Kidney (tissue), 14 donors: ENCODE data around the gene UBE3B. TPM values are rescaled to one million over a fixed set of nuclear protein-coding genes. Genes with fewer than 3 reads are reported as not detected.

ENCODE experiments used
- DNase-seq, 5 donors: peaks; one replicate each; pipeline ENCODE4 v3.0.0-alpha.2; 2013 to 2020
- FAIRE-seq: peaks from 2 replicates; lab custom pipeline; 2012; peaks lifted over from hg19 to GRCh38; lab: Jason Lieb, UNC
- H3K27ac ChIP-seq, 2 donors: one replicate each; pipeline ENCODE4 v1.7.0; 2013; ENCODE audit warnings: low read depth in 2 of 2, low read length in 2 of 2, inconsistent platforms in 1 of 2
- H3K27me3 ChIP-seq: one replicate; pipeline ENCODE4 v1.7.1; 2013; ENCODE audit warnings: low read length, inconsistent platforms; ENCODE audit not compliant: control insufficient read depth, insufficient read depth
- H3K36me3 ChIP-seq, 3 donors: one replicate each; pipeline versions ENCODE4 v1.7.0 to v1.7.1; 2013; ENCODE audit warnings: low read length in 3 of 3, control low read depth in 1 of 3, inconsistent platforms in 1 of 3; ENCODE audit not compliant: insufficient read depth in 3 of 3, control insufficient read depth in 2 of 3
- H3K4me1 ChIP-seq, 3 donors: one replicate each; pipeline versions ENCODE4 v1.7.0 to v1.7.1; 2013; ENCODE audit warnings: low read length in 3 of 3, inconsistent platforms in 1 of 3, low read depth in 1 of 3; ENCODE audit not compliant: control insufficient read depth in 2 of 3, insufficient read depth in 2 of 3
- H3K4me3 ChIP-seq, 3 donors: one replicate each; pipeline versions ENCODE4 v1.7.0 to v1.8.1; 2013; ENCODE audit warnings: low read length in 3 of 3, control low read depth in 1 of 3, inconsistent platforms in 1 of 3
- H3K9ac ChIP-seq, 3 donors: one replicate each; pipeline versions ENCODE4 v1.7.0 to v1.7.1; 2013; ENCODE audit warnings: low read length in 3 of 3, control low read depth in 1 of 3, inconsistent platforms in 1 of 3
- H3K9me3 ChIP-seq, 3 donors: one replicate each; pipeline versions ENCODE4 v1.7.0 to v1.7.1; 2013; ENCODE audit warnings: low read length in 3 of 3, control low read depth in 1 of 3, inconsistent platforms in 1 of 3; ENCODE audit not compliant: control insufficient read depth in 2 of 3, insufficient read depth in 1 of 3
- CTCF ChIP-seq: IDR thresholded peaks from 3 replicates; pipeline ENCODE4 v1.5.1; 2012; ENCODE audit warnings: mild to moderate bottlenecking, moderate library complexity, borderline replicate concordance; ENCODE audit not compliant: insufficient read depth; ENCODE audit errors: extremely low read depth
- intact Hi-C: fragments of 100-400 bp; cut with DNase I; formaldehyde crosslinking; loops from one replicate; pipeline ENCODE4 v1.11.1; 2022
- polyA plus RNA-seq: library from polyadenylated mRNA; stranded (reverse); fragments of 350-450 nt; fragmentation: Illumina TruSeq; extraction: RNeasy Lipid Tissue Mini Kit (QIAGEN cat#74804); gene quantifications from one replicate; pipeline ENCODE4 v1.2.3, GENCODE V29; 2014; ENCODE audit warnings: low read depth, low replicate concordance; ENCODE audit not compliant: insufficient read depth
- total RNA-seq: library from RNA; stranded (reverse); fragmentation: NEBNext Ultra II Directional; extraction: Animal tissue kit (Norgen Biotek cat#: 25700); gene quantifications from one replicate; pipeline ENCODE4 v1.2.1, GENCODE V29; 2021
- donor health status: control.
- donor health status: control.
- donor health status: control.
- donor health status: control.
- donor health status: control.
- donor health status: DM: yes; HTN: yes; CAD: no.
- donor health status: Normal renal cell carcinoma (clear cell type).

UBE3B gene
- total and polyA plus RNA-seq, 2 donors from 2014 or later, result 13.9 to 44.3 TPM

DNA sequence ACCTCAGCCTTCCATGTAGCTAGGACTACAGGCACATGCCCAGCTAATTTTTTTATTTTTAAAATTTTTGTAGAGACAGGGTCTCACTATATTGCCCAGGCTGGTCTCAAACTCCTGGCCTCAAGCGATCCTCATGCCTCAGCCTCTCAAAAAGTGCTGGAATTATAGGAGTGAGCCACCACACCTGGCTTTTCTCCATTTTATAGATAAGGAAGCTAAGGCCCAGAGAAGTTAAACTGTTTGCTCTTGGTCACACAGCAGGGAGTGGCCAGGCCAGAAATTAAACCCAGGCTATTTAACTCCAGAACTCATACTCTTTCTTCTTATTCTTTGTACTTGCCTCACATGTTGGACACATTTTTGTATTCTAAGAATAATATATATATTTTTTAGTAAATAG is 16.5 kb downstream of the UBE3B start:
- DNase-seq, result no peak
- Histone ChIP-seq H3K36me3 (peaks cover 12 to 51% (median 32%) of the 10 kb centered on the region in 3 donors), H3K9me3 (no peaks in the 10 kb centered on the region), H3K27ac (no peak overlapping the region), H3K9ac (no peak overlapping the region), H3K4me3 (no peak overlapping the region), H3K4me1 (no peaks in the 10 kb centered on the region), H3K27me3 (no peaks in the 10 kb centered on the region)
- intact Hi-C loops, result no loop called here
- no peak for TF ChIP-seq CTCF
- FAIRE-seq, result no peak

DNA sequence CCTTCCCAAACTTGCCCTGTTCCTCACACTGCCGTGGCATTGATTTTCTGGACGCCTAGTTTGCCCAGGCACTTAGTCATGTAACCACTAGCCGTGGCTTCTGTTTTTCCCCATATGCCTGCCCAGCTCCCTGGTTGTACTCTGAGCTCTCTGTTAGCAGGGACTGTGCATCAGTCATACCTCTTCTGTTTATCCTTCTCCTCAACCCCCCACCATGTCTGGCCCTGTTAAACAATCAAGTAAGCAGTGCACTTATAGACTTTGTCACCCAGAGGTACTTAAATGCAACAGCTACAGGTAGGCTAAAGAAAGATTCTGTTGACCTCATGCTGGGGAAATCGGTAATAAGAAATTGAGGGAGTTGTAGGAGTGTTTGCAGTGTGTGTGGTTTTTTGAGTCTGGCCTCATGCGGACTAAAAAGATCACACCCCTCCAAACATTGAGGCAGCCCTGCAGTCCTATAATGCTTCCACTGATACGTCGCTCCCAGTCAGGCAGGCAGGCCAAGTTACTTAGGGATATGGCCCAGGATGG is 17.0 kb downstream of the UBE3B start:
- no peak overlapping the region for H3K27ac ChIP-seq
- no peaks in the 10 kb centered on the region for H3K27me3 ChIP-seq
- no peak for FAIRE-seq
- no peak for TF ChIP-seq CTCF
- H3K36me3 ChIP-seq, result peaks cover 10 to 51% (median 31%) of the 10 kb centered on the region in 3 donors
- no peak for DNase-seq
- H3K4me3 ChIP-seq, result no peak overlapping the region
- no peak overlapping the region for H3K9ac ChIP-seq
- H3K9me3 ChIP-seq, result no peaks in the 10 kb centered on the region
- intact Hi-C loops, result no loop called here
- no peaks in the 10 kb centered on the region for H3K4me1 ChIP-seq

DNA sequence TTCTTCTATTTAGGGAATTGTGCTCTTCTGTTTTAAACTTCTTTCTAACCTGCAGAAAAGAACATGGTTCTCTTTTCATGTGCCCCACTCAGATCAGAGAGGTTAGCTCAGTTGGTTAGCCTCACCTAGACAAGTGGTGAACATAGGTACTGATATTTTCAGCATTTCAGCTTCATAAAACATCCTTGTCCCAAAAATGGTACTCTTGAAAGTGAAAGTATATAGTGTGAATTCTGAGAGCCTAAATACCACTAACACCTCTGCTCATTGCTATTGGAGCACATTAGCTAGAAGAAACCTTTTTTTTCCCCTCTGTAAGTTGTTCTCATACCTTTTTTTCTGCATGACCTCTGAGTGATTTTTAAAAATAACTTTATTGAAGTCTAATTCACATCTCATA is 17.6 kb downstream of the UBE3B start:
- no peaks in the 10 kb centered on the region for H3K9me3 ChIP-seq
- DNase-seq, result no peak
- no peak for FAIRE-seq

More for the DNA sequence above, 17.6 kb downstream of the UBE3B start:
- Histone ChIP-seq H3K27ac (no peak overlapping the region), H3K4me3 (no peak overlapping the region), H3K4me1 (no peaks in the 10 kb centered on the region), H3K9ac (no peak overlapping the region), H3K36me3 (peaks cover 9 to 50% (median 27%) of the 10 kb centered on the region in 3 donors), H3K27me3 (no peaks in the 10 kb centered on the region)
- TF ChIP-seq CTCF, result no peak
- intact Hi-C loops, result no loop called here
